ENCODE data around the gene SHISA7.

The SHISA7 gene

GRCh38 chr19:55385724-55386492 is 57.2 kb downstream of the SHISA7 start, which contains the start of gene RPL28:
TSS of gene RPL28 (plus strand) at chr19:55385932. CDS start at chr19:55386358, 426 bp downstream.
- peak; percentile 97 for DNase-seq

- peak; percentile 96 for DNase-seq
These were observed 58.0 kb downstream of the SHISA7 start for GRCh38 chr19:55384920-55385723.

GRCh38 chr19:55384131-55384919 is 58.8 kb downstream of the SHISA7 start, which contains the start of gene TMEM238:
TSS of gene TMEM238 (minus strand) at chr19:55384292. CDS start at chr19:55384259, 33 bp downstream.
- no peak for DNase-seq

- DNase-seq = no peak
These were observed 59.6 kb downstream of the SHISA7 start for GRCh38 chr19:55383279-55384130.

GRCh38 chr19:55382522-55383054 is 60.5 kb downstream of the SHISA7 start:
- no peak for DNase-seq

- DNase-seq = no peak
These were observed 61.1 kb downstream of the SHISA7 start for GRCh38 chr19:55382013-55382412.

- DNase-seq = no peak
These were observed 63.9 kb downstream of the SHISA7 start for GRCh38 chr19:55379174-55379573.

Measured in effector CD4-positive, alpha-beta T cell (primary cell).